NCI-H2171 (cell line): ENCODE results near the gene ATP6AP2.
A peak's percentile ranks its signal among the peaks of the same experiment; 100 is the strongest.

Experiments used
- DNase-seq: peaks from one replicate; lab custom pipeline; 2025; lab: John Stamatoyannopoulos, UW

Gene ATP6AP2

DNA sequence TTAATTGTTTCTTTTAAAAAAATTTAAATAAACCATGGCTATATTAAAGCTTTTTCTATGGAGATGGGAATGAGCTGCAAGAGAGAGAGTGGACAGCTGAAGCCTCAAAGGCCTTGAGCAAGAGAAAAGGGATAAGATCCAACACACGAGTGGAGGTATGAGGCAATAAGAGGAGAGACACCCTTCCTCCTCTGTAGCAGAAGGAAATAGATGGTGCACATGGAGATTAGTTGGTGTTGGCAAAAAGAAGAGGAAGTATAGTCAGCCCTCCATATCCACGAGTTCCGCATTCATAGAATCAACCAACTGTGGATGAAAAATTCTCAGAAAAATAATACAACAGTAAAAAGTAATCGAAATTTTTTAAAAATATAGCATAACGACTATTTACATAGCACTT is 63.4 kb downstream of the ATP6AP2 start:
- no peak for DNase-seq

- no peak for DNase-seq
These were observed 64.1 kb downstream of the ATP6AP2 start for GRCh38 chrX:40644821-40645358.

DNA sequence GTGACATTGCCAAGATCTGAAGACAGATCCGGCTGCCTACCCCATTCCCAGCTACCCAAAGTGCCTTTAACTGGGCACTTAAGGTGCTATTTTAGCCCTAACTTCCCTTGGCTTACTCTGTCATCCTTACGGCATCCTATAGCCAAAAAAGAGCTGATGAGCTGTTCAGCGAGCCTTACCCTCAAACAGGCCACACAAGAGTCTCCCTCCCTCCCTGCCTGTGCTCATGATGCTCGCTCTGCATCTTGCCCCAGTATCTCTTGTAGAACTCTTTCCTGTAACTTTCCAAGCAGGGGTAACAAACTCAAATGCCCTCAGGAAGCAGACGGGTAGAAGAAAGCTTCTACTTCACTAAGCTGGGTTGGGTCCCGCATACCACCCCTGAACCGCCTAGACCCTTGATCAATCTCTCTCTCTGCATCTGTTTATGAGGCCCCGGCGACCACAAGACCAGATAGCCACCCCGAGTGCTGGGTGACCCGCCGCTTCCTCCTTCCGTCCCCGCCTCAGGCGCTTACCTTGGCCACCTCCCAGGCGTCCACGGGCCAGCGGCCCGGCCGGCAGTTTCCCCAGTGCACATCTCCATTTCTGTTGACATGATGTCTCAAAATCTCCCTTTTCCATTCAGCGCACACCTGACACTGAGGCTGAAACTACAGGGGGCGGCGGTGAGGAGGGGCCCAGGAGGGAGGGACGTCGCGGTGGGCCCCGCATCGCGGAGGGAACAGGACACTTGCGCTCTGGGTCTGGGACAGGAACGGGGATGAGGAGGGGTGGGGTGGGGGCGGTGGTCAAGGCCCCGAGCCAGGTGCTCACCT is 65.9 kb downstream of the ATP6AP2 start:
- peak; percentile 1 for DNase-seq

GRCh38 chrX:40647307-40648197 is 66.8 kb downstream of the ATP6AP2 start, which contains the start of gene CXorf38:
Gene CXorf38, minus strand, starts transcription at chrX:40647561. Its CDS starts 41 bp downstream, at chrX:40647520.
- peak; percentile 61 for DNase-seq

- DNase-seq = peak; percentile 44
These were observed 71.0 kb downstream of the ATP6AP2 start for GRCh38 chrX:40651620-40652223.

DNA sequence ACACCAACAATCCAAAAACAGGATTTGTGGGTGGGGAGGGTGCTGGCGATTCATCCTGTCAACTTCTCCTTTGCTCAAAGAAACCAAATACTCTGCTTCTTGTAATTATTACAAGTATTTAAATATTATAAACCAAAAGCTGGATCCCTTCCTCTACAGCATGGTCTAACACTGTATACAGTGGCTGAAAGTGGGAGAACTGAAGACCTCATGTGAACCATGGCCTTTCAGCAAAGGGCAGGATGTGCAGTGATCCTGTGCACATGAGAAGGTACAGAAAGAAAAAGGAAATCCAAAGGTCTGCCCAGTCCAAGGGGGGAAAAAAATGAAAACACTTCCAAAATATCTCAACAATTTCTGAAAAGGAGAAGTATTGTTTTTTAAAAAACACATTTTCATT is 71.9 kb downstream of the ATP6AP2 start:
- DNase-seq = no peak

DNA sequence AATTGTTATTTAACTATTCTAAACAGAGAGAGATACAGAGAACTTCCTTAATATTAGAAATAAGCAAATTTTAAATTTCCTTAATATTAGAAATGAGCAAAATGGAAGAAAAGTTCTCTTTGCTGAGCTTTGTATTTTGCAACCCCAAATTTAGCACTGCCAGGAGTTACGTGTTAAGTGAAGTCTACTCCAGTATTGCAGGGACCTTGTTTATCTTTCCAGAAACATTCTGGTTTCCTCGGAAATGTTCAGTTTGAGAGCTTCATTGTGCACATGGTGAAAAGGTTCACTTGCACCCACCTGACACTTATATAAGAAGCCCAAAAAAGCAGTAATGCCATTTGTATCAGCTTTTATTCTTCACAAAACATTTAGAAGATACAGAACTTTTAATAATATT is 72.8 kb downstream of the ATP6AP2 start:
- no peak for DNase-seq
